Measurements from ENCODE around the gene CADPS. TPM values are rescaled to one million over a fixed set of nuclear protein-coding genes. Genes with fewer than 3 reads are reported as not detected.

CADPS gene
- total RNA-seq, 1 experiment from 2014 or later, result not detected

- no peak overlapping the region for H3K27ac ChIP-seq (ENCODE audit: low read depth, low read length, poor library complexity, severe bottlenecking)
- BruUV-seq (replicated peaks), result no TSS peak
These were observed 51.7 kb downstream of the CADPS start for GRCh38 chr3:62823461-62824050.

DNA sequence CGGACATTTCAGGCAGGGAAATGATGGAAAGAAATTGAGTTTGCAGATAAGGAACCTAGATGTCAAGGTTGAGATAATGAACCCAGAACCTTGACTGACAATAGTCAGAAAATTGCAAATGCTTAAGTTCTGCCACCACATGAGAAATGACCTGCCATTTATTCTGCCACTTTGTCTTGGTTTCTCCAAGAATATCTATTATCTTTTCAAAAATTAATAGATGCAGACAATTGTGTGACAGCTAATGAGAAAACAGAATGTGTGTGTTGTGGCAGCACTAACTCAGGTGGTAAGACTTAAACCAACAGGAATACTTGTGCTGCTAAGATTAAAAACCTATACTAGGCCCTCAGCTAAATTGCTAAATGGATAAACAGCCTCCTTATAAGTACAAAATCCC is 52.3 kb downstream of the CADPS start:
- H3K27ac ChIP-seq (ENCODE audit: low read depth, low read length, poor library complexity, severe bottlenecking), result no peak overlapping the region
- TF ChIP-seq EZH2 (IDR thresholded peaks at IDR 0.05; ENCODE audit: borderline replicate concordance, low read depth, low read length, poor library complexity, severe bottlenecking), result no peak
- TF ChIP-seq, protein P1, sequence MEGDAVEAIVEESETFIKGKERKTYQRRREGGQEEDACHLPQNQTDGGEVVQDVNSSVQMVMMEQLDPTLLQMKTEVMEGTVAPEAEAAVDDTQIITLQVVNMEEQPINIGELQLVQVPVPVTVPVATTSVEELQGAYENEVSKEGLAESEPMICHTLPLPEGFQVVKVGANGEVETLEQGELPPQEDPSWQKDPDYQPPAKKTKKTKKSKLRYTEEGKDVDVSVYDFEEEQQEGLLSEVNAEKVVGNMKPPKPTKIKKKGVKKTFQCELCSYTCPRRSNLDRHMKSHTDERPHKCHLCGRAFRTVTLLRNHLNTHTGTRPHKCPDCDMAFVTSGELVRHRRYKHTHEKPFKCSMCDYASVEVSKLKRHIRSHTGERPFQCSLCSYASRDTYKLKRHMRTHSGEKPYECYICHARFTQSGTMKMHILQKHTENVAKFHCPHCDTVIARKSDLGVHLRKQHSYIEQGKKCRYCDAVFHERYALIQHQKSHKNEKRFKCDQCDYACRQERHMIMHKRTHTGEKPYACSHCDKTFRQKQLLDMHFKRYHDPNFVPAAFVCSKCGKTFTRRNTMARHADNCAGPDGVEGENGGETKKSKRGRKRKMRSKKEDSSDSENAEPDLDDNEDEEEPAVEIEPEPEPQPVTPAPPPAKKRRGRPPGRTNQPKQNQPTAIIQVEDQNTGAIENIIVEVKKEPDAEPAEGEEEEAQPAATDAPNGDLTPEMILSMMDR (conservative IDR thresholded peaks at IDR 0.05; ENCODE audit: low read depth, low read length), result no peak
- no peak overlapping the region for H3K4me3 ChIP-seq (ENCODE audit: low read depth, low read length, poor library complexity, severe bottlenecking)
- no TSS peak for BruUV-seq (replicated peaks)
- H3K4me1 ChIP-seq (ENCODE audit: insufficient read depth, low read length, poor library complexity, severe bottlenecking), result no peaks in the 10 kb centered on the region
- no peaks in the 10 kb centered on the region for H3K36me3 ChIP-seq (ENCODE audit: insufficient read depth, low read length, poor library complexity, severe bottlenecking)
- POLR2A ChIA-PET (ENCODE audit: low non-redundant PET), result no interaction called here
- H3K27me3 ChIP-seq (replicated peaks; ENCODE audit: insufficient read depth, low read depth, low read length, poor library complexity), result no peaks in the 10 kb centered on the region
- no peaks in the 10 kb centered on the region for H3K9me3 ChIP-seq (ENCODE audit: low read depth, low read length, poor library complexity, severe bottlenecking)
- CTCF ChIA-PET, result no interaction called here
- intact Hi-C loops (cut with micrococcal nuclease; ENCODE audit: unreplicated experiment), result no loop called here
- no peak for DNase-seq (ENCODE audit: low spot score)

More at GRCh38 chr3:62823461-62824050, 51.7 kb downstream of the CADPS start:
- Histone ChIP-seq H3K9me3 (ENCODE audit: low read depth, low read length, poor library complexity, severe bottlenecking) (no peaks in the 10 kb centered on the region), H3K27me3 (replicated peaks; ENCODE audit: insufficient read depth, low read depth, low read length, poor library complexity) (no peaks in the 10 kb centered on the region), H3K4me1 (ENCODE audit: insufficient read depth, low read length, poor library complexity, severe bottlenecking) (no peaks in the 10 kb centered on the region), H3K36me3 (ENCODE audit: insufficient read depth, low read length, poor library complexity, severe bottlenecking) (no peaks in the 10 kb centered on the region), H3K4me3 (ENCODE audit: low read depth, low read length, poor library complexity, severe bottlenecking) (no peak overlapping the region)
- no peak for DNase-seq (ENCODE audit: low spot score)
- TF ChIP-seq, protein P1 (conservative IDR thresholded peaks at IDR 0.05; ENCODE audit: low read depth, low read length), result no peak
- no peak for TF ChIP-seq EZH2 (IDR thresholded peaks at IDR 0.05; ENCODE audit: borderline replicate concordance, low read depth, low read length, poor library complexity, severe bottlenecking)
- intact Hi-C loops (cut with micrococcal nuclease; ENCODE audit: unreplicated experiment), result no loop called here
- POLR2A ChIA-PET (ENCODE audit: low non-redundant PET), result no interaction called here
- CTCF ChIA-PET, result no interaction called here

DNA sequence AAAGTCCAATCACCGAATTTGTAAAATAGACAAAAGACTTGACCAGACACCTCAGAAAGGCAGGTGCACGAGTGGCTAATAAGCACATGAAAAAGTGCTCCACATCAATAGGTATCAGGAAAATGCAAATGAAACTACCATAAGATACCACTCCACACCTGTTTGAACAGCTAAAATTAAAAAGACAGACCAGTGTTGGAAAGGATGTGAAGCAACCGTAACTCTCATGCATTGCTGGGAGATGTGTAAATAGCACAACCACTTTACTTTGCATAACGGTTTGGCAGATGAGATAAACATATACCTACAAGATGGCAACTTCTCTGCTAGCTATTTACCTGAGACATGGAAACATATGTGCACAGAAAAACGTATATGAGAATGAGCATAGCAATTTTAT is 56.9 kb downstream of the CADPS start:
- POLR2A ChIA-PET (ENCODE audit: low non-redundant PET), result no interaction called here
- CTCF ChIA-PET, result no interaction called here
- no peaks in the 10 kb centered on the region for H3K36me3 ChIP-seq (ENCODE audit: insufficient read depth, low read length, poor library complexity, severe bottlenecking)
- DNase-seq (ENCODE audit: low spot score), result no peak
- BruUV-seq (replicated peaks), result no TSS peak
- no peak for TF ChIP-seq EZH2 (IDR thresholded peaks at IDR 0.05; ENCODE audit: borderline replicate concordance, low read depth, low read length, poor library complexity, severe bottlenecking)
- TF ChIP-seq, protein P1 (conservative IDR thresholded peaks at IDR 0.05; ENCODE audit: low read depth, low read length), result no peak
- H3K9me3 ChIP-seq (ENCODE audit: low read depth, low read length, poor library complexity, severe bottlenecking), result no peaks in the 10 kb centered on the region
- H3K27ac ChIP-seq (ENCODE audit: low read depth, low read length, poor library complexity, severe bottlenecking), result no peak overlapping the region
- H3K4me3 ChIP-seq (ENCODE audit: low read depth, low read length, poor library complexity, severe bottlenecking), result no peak overlapping the region
- no peaks in the 10 kb centered on the region for H3K27me3 ChIP-seq (replicated peaks; ENCODE audit: insufficient read depth, low read depth, low read length, poor library complexity)
- intact Hi-C loops (cut with micrococcal nuclease; ENCODE audit: unreplicated experiment), result no loop called here
- H3K4me1 ChIP-seq (ENCODE audit: insufficient read depth, low read length, poor library complexity, severe bottlenecking), result no peaks in the 10 kb centered on the region

Measured in A673 (cell line).